ENCODE results near the gene CTRL. TPM values are rescaled to one million over a fixed set of nuclear protein-coding genes. Genes with fewer than 3 reads are reported as not detected.

CTRL gene
- total and polyA plus RNA-seq, 7 donors: 0.27 to 1.1 (median 1.1) TPM

- Histone ChIP-seq H3K4me3 (no peak overlapping the region), H3K9me3 (no peaks in the 10 kb centered on the region), H3K4me1 (peaks cover 9% of the 10 kb centered on the region), H3K36me3 (ENCODE audit: insufficient read depth in 1 of 2, low read depth in 1 of 2) (peaks cover 9 to 98% of the 10 kb centered on the region in 2 donors), H3K27me3 (ENCODE audit: insufficient read depth in 3 of 3, low read length in 2 of 3) (no peaks in the 10 kb centered on the region), H3K27ac (peak overlapping the region; percentile 38)
- ATAC-seq (no peak), DNase-seq (no peak)
- intact Hi-C loops (cut with DNase I): no loop called here
- no peak for TF ChIP-seq CTCF (IDR thresholded peaks at IDR 0.05)
- WGBS, 3 donors: 74 to 75% (median 75%) methylated on average over 24 of the region's 24 CpGs
Observed at GRCh38 chr16:67945392-67945933, 13.8 kb upstream of the CTRL start.

DNA sequence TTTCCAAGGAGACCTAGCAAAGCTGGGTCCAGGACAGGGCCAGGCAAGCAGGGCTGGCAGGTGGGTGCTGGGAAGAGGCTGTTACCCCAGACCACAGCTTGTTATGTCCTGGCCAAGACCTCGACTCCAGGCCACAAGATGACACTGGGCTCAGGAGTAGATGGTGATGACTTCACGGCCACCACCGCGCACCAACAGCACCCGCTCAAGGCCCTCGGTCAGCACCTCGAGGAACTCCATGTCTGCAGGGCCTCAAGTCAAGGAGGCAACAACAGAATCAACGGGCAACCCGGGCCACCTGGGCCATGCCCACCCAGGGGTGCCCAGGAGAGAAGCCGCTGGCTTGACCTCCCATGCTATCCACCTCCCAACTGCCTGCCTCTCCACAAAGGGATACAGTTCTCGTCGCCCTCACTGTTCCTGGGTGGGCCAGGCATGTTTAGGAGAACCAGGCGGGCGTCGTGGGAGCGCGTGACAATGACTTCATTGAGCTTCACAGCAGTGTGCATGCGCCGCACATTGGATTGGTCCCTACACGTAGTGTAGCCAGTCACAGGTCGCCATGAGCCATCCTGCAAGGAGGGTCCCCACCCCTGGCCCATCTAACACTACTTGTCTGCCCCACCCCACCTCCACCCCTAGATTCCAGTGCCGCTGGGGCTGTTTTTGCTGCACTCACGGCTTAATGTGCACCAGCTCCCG, 13.2 kb upstream of the CTRL start:
- H3K4me1 ChIP-seq: peaks cover 9% of the 10 kb centered on the region
- WGBS, 3 donors: 81 to 88% (median 82%) methylated on average over 23 to 24 of the region's 24 CpGs
- H3K27ac ChIP-seq: peak overlapping the region; percentile 38
- no peak overlapping the region for H3K4me3 ChIP-seq
- ATAC-seq: no peak
- no peaks in the 10 kb centered on the region for H3K9me3 ChIP-seq
- H3K27me3 ChIP-seq (ENCODE audit: insufficient read depth in 3 of 3, low read length in 2 of 3): no peaks in the 10 kb centered on the region
- intact Hi-C loops (cut with DNase I): no loop called here
- no peak for TF ChIP-seq CTCF (IDR thresholded peaks at IDR 0.05)
- DNase-seq: peak in 1 of 2 donors; percentile 21
- H3K36me3 ChIP-seq (ENCODE audit: insufficient read depth in 1 of 2, low read depth in 1 of 2): peaks cover 9 to 98% of the 10 kb centered on the region in 2 donors

DNA sequence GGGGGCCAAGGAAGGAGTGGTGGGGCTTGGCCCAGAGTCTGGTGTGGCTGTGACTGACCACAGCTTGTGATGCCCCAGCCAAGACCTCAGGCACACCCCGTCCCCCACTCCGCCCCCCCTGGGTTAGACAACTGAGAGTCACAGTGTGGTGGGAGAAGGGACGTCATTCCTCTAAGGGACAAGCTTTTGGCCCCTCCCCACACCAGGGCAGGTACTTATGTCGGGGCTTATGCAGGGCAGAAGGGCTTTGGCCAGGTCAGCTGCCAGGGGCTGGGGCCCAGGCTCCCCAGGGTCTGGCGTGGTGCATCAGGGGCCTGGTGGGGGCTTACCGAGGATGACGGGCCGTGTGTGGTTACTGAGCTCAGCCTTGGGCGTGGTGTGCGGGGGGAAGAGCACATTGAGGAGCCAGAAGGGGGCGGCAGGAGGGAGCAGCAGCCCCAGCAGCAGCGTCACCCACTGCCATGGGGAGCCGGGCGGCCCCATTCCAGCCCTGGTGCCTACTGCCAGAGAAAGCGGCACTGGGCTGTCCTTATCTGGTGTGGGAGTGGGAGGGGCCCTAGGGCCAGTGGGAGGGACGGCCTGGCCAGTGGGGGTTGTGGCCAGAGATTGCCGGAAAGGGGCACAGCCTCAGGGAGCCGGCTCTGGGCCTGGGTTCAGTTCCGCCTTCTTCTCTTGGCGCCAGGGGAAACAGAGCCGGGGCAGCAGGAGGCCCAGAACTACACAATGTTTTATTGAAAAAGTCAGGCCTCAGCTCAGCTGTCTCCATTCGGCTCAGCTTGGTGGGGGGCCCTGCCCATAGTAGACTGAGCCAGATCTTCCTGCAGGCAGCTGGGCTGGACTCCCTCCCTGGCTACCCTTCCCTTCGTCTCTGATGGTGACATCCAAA, 12.2 kb upstream of the CTRL start, which contains the start of gene LCAT:
LCAT (minus strand) TSS at position 502 of the 886 bp plus-strand sequence; CDS start at position 483, 19 bp downstream.
- Histone ChIP-seq H3K27ac (peak within 1 kb of the TSS; percentile 38), H3K27me3 (ENCODE audit: insufficient read depth in 3 of 3, low read length in 2 of 3) (no peaks in the 10 kb centered on the region), H3K9me3 (no peaks in the 10 kb centered on the region), H3K4me1 (peaks cover 9% of the 10 kb centered on the region), H3K36me3 (ENCODE audit: insufficient read depth in 1 of 2, low read depth in 1 of 2) (peaks cover 9 to 96% of the 10 kb centered on the region in 2 donors), H3K4me3 (no peak within 1 kb of the TSS)
- intact Hi-C loops (cut with DNase I): no loop called here
- DNase-seq: peak; percentile 75 to 82
- TF ChIP-seq CTCF (IDR thresholded peaks at IDR 0.05): no peak
- 43 to 59% (median 55%) methylated on average over 15 to 23 of the region's 23 CpGs for WGBS, 3 donors
- ATAC-seq: peak; percentile 22 to 41 (median 34)

DNA sequence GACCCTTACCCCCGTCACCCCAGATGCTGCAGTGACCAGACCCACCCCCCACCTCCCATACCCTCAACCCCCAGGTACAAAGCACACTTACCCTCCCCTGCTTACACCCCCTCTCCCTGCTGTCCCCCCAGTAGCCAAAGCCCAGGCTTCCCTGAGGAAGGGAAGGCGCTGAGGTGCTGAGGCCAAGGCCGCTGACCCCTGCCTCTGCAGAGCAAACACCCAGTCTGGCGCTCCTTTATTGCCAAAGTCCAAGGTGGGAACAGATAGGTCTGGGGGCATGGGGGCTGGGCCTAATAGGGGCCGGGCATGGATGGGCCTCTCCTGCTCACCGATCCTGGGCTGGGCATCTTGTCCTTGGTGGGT, 11.6 kb upstream of the CTRL start:
- no peaks in the 10 kb centered on the region for H3K27me3 ChIP-seq (ENCODE audit: insufficient read depth in 3 of 3, low read length in 2 of 3)
- TF ChIP-seq CTCF (IDR thresholded peaks at IDR 0.05): no peak
- peaks cover 9% of the 10 kb centered on the region for H3K4me1 ChIP-seq
- no peak overlapping the region for H3K27ac ChIP-seq
- H3K36me3 ChIP-seq (ENCODE audit: insufficient read depth in 1 of 2, low read depth in 1 of 2): peaks cover 9 to 90% of the 10 kb centered on the region in 2 donors
- ATAC-seq (no peak), DNase-seq (peak in 1 of 2 donors; percentile 14)
- H3K4me3 ChIP-seq: no peak overlapping the region
- WGBS, 3 donors: 78 to 84% (median 79%) methylated on average over 5 to 6 of the region's 6 CpGs
- H3K9me3 ChIP-seq: no peaks in the 10 kb centered on the region
- intact Hi-C loops (cut with DNase I): no loop called here

Measured in psoas muscle (tissue), 8 donors.